Measurements from ENCODE around the gene ATG4A.

ATG4A gene

DNA sequence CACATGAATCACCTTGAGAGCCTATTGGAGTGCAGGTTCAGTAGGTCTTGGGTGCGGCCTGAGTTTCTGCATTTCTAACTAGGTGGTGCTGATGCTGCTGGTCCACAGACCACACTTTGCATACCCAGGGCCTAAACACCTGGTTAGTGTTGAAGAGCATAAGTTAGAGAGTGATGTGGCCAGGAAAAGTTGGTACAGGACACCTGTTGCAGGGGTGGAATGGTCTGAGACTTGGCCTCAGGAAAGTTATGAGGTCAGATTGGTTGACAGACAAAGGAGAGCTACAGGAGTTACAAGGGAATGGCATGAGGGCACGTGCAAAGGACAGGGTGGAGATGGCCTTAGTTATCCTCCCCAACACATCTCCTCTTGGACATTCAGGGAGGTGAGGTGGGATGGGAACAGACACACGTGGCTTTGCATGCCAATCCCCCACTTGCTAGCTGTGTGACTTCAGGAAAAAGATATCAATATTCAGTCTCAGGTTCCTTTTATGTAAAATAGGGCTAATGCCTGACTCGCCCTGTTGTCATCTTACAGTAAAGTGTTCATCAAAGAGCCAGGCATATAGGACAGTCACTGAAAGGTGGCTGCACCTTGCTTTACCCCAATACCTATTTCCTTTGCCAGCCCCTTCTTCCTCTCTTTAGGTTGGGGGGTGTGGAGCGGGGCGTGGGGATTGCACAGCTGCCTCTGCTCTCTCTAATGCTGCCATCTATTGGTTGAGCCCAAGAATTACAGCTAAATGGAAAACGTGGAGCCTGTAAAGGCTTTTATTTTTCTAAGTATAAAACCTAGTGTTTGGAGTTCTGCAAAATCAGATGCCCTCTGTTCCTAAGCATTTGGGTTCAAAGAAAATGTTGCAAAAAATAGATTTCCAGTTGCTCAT is 47.5 kb downstream of the ATG4A start:
- Mint-ChIP-seq H3K36me3 (no peaks in the 10 kb centered on the region), H3K27ac (no peak overlapping the region), H3K9me3 (no peaks in the 10 kb centered on the region), H3K4me1 (no peaks in the 10 kb centered on the region), H3K4me3 (no peak overlapping the region)
- DNase-seq (ENCODE audit: low spot score in 2 of 2) (no peak), ATAC-seq (no peak)

DNA sequence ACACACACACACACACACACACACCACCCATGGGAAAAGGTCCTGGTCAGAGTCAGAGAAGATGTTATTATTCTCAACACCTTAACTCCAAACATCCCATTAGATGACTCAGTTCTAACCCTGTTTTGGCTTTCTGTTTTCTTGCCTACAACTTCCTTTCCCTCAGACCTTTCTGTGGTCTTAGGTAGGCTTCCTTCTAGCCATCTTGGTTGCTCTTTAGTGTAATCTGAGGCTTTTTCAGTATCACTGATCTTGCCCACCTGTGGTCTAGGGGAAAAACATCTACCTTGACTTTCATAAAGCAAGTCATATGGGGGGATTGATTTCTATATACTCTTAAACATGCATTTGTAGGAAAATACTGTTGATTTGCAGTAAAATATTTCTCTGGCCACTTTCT is 56.9 kb downstream of the ATG4A start:
- H3K4me1 Mint-ChIP-seq: no peaks in the 10 kb centered on the region
- ATAC-seq (peak; percentile 89), DNase-seq (ENCODE audit: low spot score in 2 of 2) (no peak)
- H3K27ac Mint-ChIP-seq: no peak overlapping the region
- no peak overlapping the region for H3K4me3 Mint-ChIP-seq
- H3K9me3 Mint-ChIP-seq: no peaks in the 10 kb centered on the region
- peaks cover 23% of the 10 kb centered on the region for H3K36me3 Mint-ChIP-seq

- H3K4me3 Mint-ChIP-seq: no peak overlapping the region
- no peak overlapping the region for H3K27ac Mint-ChIP-seq
- ATAC-seq: no peak
- peaks cover 30% of the 10 kb centered on the region for H3K36me3 Mint-ChIP-seq
- H3K9me3 Mint-ChIP-seq: no peaks in the 10 kb centered on the region
- H3K4me1 Mint-ChIP-seq: no peaks in the 10 kb centered on the region
- DNase-seq (ENCODE audit: low spot score in 2 of 2): no peak
Observed at GRCh38 chrX:108156082-108156481, 64.5 kb downstream of the ATG4A start.

- Mint-ChIP-seq H3K36me3 (peaks cover 20% of the 10 kb centered on the region), H3K4me1 (no peaks in the 10 kb centered on the region), H3K4me3 (no peak overlapping the region), H3K9me3 (no peaks in the 10 kb centered on the region), H3K27ac (no peak overlapping the region)
- DNase-seq (ENCODE audit: low spot score in 2 of 2) (no peak), ATAC-seq (no peak)
Observed at GRCh38 chrX:108156934-108157466, 65.4 kb downstream of the ATG4A start.

- H3K27ac Mint-ChIP-seq: no peak overlapping the region
- no peaks in the 10 kb centered on the region for H3K4me1 Mint-ChIP-seq
- no peaks in the 10 kb centered on the region for H3K9me3 Mint-ChIP-seq
- no peak for DNase-seq (ENCODE audit: low spot score in 2 of 2)
- no peak for ATAC-seq
- peaks cover 17% of the 10 kb centered on the region for H3K36me3 Mint-ChIP-seq
- no peak overlapping the region for H3K4me3 Mint-ChIP-seq
Observed at GRCh38 chrX:108157628-108158027, 66.0 kb downstream of the ATG4A start.

DNA sequence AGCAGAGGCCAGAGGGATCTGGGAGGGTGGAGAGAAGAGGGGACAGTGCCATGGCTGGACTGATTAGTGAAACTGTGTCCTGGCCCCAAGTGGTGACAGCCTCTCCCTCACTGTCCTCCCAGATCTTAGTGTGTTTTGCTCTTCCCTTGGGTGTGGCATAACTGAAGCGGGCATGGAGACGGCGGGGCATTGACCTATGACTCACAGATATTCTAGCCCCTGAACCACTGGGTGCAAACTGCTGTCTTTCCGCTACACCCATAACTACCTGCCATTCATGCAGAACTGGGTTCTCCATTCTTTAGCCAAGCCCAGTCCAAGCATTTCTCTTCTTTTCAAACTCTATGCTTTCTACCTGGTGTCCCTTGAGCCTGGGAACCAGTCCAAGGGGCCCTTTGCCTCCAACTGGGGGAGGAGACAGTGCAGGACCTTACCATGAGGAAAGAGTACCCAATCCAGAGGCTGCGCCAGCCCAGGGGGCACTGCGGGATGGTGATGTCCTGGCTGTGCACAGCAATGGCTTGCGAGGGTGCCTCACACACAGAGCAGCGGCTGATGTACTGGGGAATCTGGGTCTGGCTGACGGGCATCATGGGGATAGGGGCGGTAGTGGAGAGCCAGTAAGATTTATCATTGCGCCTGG is 67.6 kb downstream of the ATG4A start:
- H3K27ac Mint-ChIP-seq: no peak overlapping the region
- DNase-seq (ENCODE audit: low spot score in 2 of 2): no peak
- H3K4me3 Mint-ChIP-seq: no peak overlapping the region
- no peak for ATAC-seq
- H3K9me3 Mint-ChIP-seq: no peaks in the 10 kb centered on the region
- no peaks in the 10 kb centered on the region for H3K4me1 Mint-ChIP-seq
- H3K36me3 Mint-ChIP-seq: peaks cover 8% of the 10 kb centered on the region

DNA sequence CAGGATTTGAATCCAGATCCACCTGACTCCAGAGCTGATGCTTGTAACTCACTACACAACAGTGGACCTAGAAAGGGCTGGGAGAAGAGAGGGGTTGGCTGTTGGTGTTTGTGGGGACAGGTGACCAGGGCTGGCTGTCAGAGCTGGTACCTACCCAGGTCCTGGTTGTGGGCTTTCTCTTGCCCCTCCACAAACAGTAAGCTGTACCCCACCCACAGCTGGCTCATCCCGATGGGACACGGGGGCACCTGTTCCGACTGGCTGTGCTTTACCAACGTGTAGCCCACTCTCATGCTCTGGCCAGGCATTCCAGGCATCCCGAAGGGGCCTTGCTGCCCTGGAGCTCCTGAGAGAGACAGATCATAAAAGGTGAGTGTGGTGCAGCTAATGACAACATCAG is 68.7 kb downstream of the ATG4A start:
- no peak overlapping the region for H3K27ac Mint-ChIP-seq
- no peaks in the 10 kb centered on the region for H3K9me3 Mint-ChIP-seq
- no peaks in the 10 kb centered on the region for H3K4me1 Mint-ChIP-seq
- H3K36me3 Mint-ChIP-seq: no peaks in the 10 kb centered on the region
- ATAC-seq (no peak), DNase-seq (ENCODE audit: low spot score in 2 of 2) (no peak)
- no peak overlapping the region for H3K4me3 Mint-ChIP-seq

DNA sequence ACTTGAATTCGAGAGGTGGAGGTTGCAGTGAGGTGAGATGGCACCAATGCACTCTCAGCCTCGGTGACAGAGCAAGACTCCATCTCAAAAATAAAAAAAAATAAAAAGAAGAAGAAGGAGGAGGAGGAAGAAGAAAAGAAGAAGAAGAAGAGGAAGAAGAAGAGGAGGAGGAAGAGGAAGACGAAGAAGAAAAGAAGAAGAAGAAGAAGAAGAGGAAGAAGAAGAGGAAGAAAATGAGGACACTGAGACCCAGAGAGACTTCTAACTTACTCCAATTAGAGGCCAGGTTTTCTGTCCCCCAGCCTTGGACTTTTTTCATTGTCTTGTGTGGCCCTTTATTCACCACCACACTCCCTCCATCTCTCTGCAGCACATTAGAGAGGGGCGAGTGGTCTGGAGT is 70.7 kb downstream of the ATG4A start:
- H3K27ac Mint-ChIP-seq: no peak overlapping the region
- H3K9me3 Mint-ChIP-seq: no peaks in the 10 kb centered on the region
- H3K4me3 Mint-ChIP-seq: no peak overlapping the region
- ATAC-seq (no peak), DNase-seq (ENCODE audit: low spot score in 2 of 2) (no peak)
- no peaks in the 10 kb centered on the region for H3K36me3 Mint-ChIP-seq
- no peaks in the 10 kb centered on the region for H3K4me1 Mint-ChIP-seq

- no peak overlapping the region for H3K4me3 Mint-ChIP-seq
Observed at GRCh38 chrX:108163333-108164082, 71.9 kb downstream of the ATG4A start.

DNA sequence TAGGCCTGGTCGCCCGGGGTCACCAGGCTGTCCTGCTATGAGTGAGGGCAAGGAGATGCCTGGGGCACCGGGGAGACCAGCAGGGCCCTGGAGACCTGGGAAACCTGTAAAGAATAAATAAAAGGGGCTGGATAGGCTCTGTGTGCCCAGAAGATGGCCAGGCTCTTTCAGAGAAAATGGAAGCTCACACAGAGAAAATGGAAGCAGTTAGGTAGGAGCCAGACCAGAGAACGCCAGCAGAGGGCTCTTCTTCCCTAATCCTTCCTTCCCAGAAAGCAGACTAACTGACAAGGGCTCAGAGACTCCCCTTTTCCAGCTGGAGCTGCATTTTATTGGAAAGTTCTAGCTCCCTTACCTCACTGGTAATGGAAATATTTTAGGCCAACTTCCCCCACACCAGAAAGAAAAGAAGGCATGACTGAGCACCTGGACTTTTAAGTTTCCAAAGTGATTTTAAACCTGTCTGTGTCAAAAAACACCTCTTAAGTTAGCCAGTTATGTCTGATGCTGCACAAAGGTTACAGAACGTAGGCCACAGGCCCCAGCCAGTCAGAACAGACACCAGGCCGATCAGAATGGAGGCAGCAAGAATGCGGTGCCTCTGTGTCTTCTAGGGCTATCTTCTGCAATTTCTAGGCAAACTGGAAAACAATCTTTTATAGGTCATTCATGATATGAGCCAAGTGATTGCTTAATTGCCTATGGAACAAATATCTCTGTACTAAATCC is 74.0 kb downstream of the ATG4A start:
- H3K27ac Mint-ChIP-seq: no peak overlapping the region
- no peaks in the 10 kb centered on the region for H3K36me3 Mint-ChIP-seq
- H3K9me3 Mint-ChIP-seq: no peaks in the 10 kb centered on the region
- H3K4me1 Mint-ChIP-seq: no peaks in the 10 kb centered on the region
- ATAC-seq (no peak), DNase-seq (ENCODE audit: low spot score in 2 of 2) (no peak)
- H3K4me3 Mint-ChIP-seq: no peak overlapping the region

More at GRCh38 chrX:108163333-108164082, 71.9 kb downstream of the ATG4A start:
- DNase-seq (ENCODE audit: low spot score in 2 of 2) (no peak), ATAC-seq (no peak)
- Mint-ChIP-seq H3K27ac (no peak overlapping the region), H3K36me3 (no peaks in the 10 kb centered on the region), H3K4me1 (no peaks in the 10 kb centered on the region), H3K9me3 (no peaks in the 10 kb centered on the region)

GRCh38 chrX:108167211-108167872 is 75.8 kb downstream of the ATG4A start:
- no peaks in the 10 kb centered on the region for H3K4me1 Mint-ChIP-seq
- H3K4me3 Mint-ChIP-seq: no peak overlapping the region
- no peak overlapping the region for H3K27ac Mint-ChIP-seq
- no peaks in the 10 kb centered on the region for H3K36me3 Mint-ChIP-seq
- no peaks in the 10 kb centered on the region for H3K9me3 Mint-ChIP-seq
- DNase-seq (ENCODE audit: low spot score in 2 of 2): no peak
- ATAC-seq: no peak

DNA sequence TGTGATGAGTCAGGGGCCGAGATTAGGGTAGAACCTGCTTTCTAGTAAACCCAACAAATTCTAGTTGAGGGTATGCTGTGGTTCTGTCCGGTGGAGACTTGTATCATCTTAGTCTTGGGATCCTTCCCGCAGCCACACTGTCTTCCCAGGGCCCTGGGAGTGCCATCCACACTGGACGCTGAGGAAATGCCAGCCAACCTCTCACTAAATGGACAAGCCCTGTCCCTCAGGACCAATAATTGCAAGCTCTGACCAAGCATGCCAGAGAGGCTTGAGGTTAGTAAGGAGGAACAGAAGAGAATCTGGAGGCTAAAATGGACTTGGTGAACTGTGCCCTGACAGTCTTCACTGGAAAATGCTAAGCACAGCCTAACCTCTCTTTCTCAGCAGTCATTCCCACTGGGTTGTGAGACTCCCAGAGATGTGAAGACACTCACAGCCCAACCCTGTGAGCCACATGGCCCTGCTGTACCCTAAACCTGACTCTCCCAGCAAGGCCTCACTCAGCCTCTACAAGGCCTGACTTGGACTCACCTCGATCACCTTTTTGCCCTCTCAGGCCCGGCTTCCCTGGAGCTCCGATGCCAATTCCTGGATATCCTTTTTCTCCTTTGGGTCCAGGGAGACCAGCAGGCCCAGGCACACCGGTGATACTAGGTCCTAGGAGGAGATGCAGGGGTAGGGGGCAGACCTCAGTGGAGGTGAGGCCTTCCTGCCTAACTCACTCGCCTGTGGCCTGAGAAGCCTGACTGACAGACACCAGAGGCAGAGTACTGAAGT is 77.6 kb downstream of the ATG4A start:
- Mint-ChIP-seq H3K4me1 (no peaks in the 10 kb centered on the region), H3K27ac (no peak overlapping the region), H3K36me3 (no peaks in the 10 kb centered on the region), H3K4me3 (no peak overlapping the region), H3K9me3 (no peaks in the 10 kb centered on the region)
- ATAC-seq (no peak), DNase-seq (ENCODE audit: low spot score in 2 of 2) (no peak)

- Mint-ChIP-seq H3K4me1 (no peaks in the 10 kb centered on the region), H3K27ac (no peak overlapping the region), H3K36me3 (no peaks in the 10 kb centered on the region), H3K4me3 (no peak overlapping the region), H3K9me3 (no peaks in the 10 kb centered on the region)
- no peak for ATAC-seq
- no peak for DNase-seq (ENCODE audit: low spot score in 2 of 2)
Observed at GRCh38 chrX:108169768-108170167, 78.2 kb downstream of the ATG4A start.

GRCh38 chrX:108171671-108172070 is 80.1 kb downstream of the ATG4A start:
- no peaks in the 10 kb centered on the region for H3K36me3 Mint-ChIP-seq

More at GRCh38 chrX:108171671-108172070, 80.1 kb downstream of the ATG4A start:
- H3K4me1 Mint-ChIP-seq: no peaks in the 10 kb centered on the region
- DNase-seq (ENCODE audit: low spot score in 2 of 2) (no peak), ATAC-seq (no peak)
- H3K9me3 Mint-ChIP-seq: no peaks in the 10 kb centered on the region
- no peak overlapping the region for H3K4me3 Mint-ChIP-seq
- no peak overlapping the region for H3K27ac Mint-ChIP-seq

Data from stimulated activated effector memory CD8-positive, alpha-beta T cell treated with anti-CD3 and anti-CD28 coated beads, Interleukin-12 subunit alpha, Interleukin-12 subunit beta, amount 100 ng/mL, for 72 hours (primary cell).